HG02938 (cell line): ENCODE measurements around the gene UBXN4.
A peak's percentile ranks its signal among the peaks of the same experiment; 100 is the strongest.
"Not testable (repeated sequence)": the region's sequence is repeated elsewhere in the genome, so short reads cannot be mapped to it uniquely, and the experiment has no call there.

Experiments used
- ATAC-seq: cut with Tn5 transposase; IDR thresholded peaks from one replicate; pipeline ENCODE4 v1.9.1; 2021; ENCODE audit warnings: mild to moderate bottlenecking, moderate library complexity; ENCODE audit not compliant: unreplicated experiment

UBXN4 gene

GRCh38 chr2:135741395-135742324 lies at the start of gene UBXN4:
UBXN4 (plus strand) TSS chr2:135741855; CDS start chr2:135741930, 75 bp downstream.
- ATAC-seq = peak; percentile 84

- ATAC-seq = no peak
Measured at GRCh38 chr2:135694711-135695110, 46.9 kb upstream of the UBXN4 start.

- ATAC-seq = no peak
Measured at GRCh38 chr2:135698838-135699237, 42.8 kb upstream of the UBXN4 start.

- no peak for ATAC-seq
Measured at GRCh38 chr2:135701442-135701841, 40.2 kb upstream of the UBXN4 start.

- no peak for ATAC-seq
Measured at GRCh38 chr2:135703300-135703699, 38.4 kb upstream of the UBXN4 start.

- ATAC-seq = not testable (repeated sequence)
Measured at GRCh38 chr2:135704075-135704474, 37.6 kb upstream of the UBXN4 start.

GRCh38 chr2:135708159-135708558 lies 33.5 kb upstream of the UBXN4 start:
- no peak for ATAC-seq

GRCh38 chr2:135709992-135710391 lies 31.7 kb upstream of the UBXN4 start:
- peak; percentile 68 for ATAC-seq

- not testable (repeated sequence) for ATAC-seq
Measured at GRCh38 chr2:135715086-135715485, 26.6 kb upstream of the UBXN4 start.

GRCh38 chr2:135728064-135728743 lies 13.5 kb upstream of the UBXN4 start:
- ATAC-seq = no peak

GRCh38 chr2:135732561-135732960 lies 9.1 kb upstream of the UBXN4 start:
- no peak for ATAC-seq

- ATAC-seq = no peak
Measured at GRCh38 chr2:135733045-135733444, 8.6 kb upstream of the UBXN4 start.

- ATAC-seq = no peak
Measured at GRCh38 chr2:135736546-135736945, 5.1 kb upstream of the UBXN4 start.

GRCh38 chr2:135740206-135740605 lies 1.4 kb upstream of the UBXN4 start:
- ATAC-seq = no peak

GRCh38 chr2:135741043-135741394 lies 636 bp upstream of the UBXN4 start:
- ATAC-seq = no peak

GRCh38 chr2:135742325-135742757 lies 686 bp downstream of the UBXN4 start:
- peak; percentile 24 for ATAC-seq

- no peak for ATAC-seq
Measured at GRCh38 chr2:135743860-135744259, 2.2 kb downstream of the UBXN4 start.

GRCh38 chr2:135744760-135745314 lies 3.2 kb downstream of the UBXN4 start:
- ATAC-seq = no peak

GRCh38 chr2:135745545-135745944 lies 3.9 kb downstream of the UBXN4 start:
- no peak for ATAC-seq

GRCh38 chr2:135755573-135755972 lies 13.9 kb downstream of the UBXN4 start:
- ATAC-seq = no peak

- no peak for ATAC-seq
Measured at GRCh38 chr2:135756692-135757091, 15.0 kb downstream of the UBXN4 start.

GRCh38 chr2:135762022-135762421 lies 20.4 kb downstream of the UBXN4 start:
- no peak for ATAC-seq
